ENCODE data around the gene UPB1. TPM values are rescaled to one million over a fixed set of nuclear protein-coding genes. Genes with fewer than 3 reads are reported as not detected.

The UPB1 gene
- total and polyA plus RNA-seq, 9 of the 15 experiments (the other 6 are each of a cell fraction or from before 2014, with no cell fraction given), result 0.06 to 0.11 TPM; not detected in 7

GRCh38 chr22:24494167-24494527 lies 985 bp upstream of the UPB1 start (continued):
- TF ChIP-seq TFAM (CRISPR knock-in tag; conservative IDR thresholded peaks at IDR 0.05) (no peak), CBFB (CRISPR knock-in tag; IDR thresholded peaks at IDR 0.05) (no peak), POLR3A (IDR thresholded peaks at IDR 0.05; ENCODE audit: borderline replicate concordance, extremely low read depth, insufficient read depth, insufficient read length) (no peak)

- Histone ChIP-seq H3K9me1 (ENCODE audit: control insufficient read depth, insufficient read depth, low read length) (no peaks in the 10 kb centered on the region), H3K27me3 (ENCODE audit: control insufficient read depth in 2 of 2, insufficient read depth in 2 of 2, low read length in 2 of 2) (peaks cover 0 to 41% of the 10 kb centered on the region in 2 experiments; a peak in 3 of 5 replicates), H3K79me2 (ENCODE audit: control insufficient read depth, insufficient read depth, low read length) (no peaks in the 10 kb centered on the region), H3K9me3 (replicated peaks; ENCODE audit: control insufficient read depth, insufficient read depth, low read depth, low read length) (no peaks in the 10 kb centered on the region), H4K20me1 (replicated peaks; ENCODE audit: control insufficient read depth, insufficient read depth, low read length) (no peaks in the 10 kb centered on the region), H3K36me3 (ENCODE audit: control insufficient read depth, insufficient read depth, low read length) (no peaks in the 10 kb centered on the region), H3K9ac (ENCODE audit: insufficient read depth in 1 of 2, low read depth in 2 of 2, low read length in 2 of 2) (no peak overlapping the region), H3K27ac (ENCODE audit: extremely low read depth, low read depth, low read length) (no peak overlapping the region), H3K4me3 (no peak overlapping the region), H3K4me2 (ENCODE audit: insufficient read depth, low read length) (no peak overlapping the region), H2AFZ (ENCODE audit: low read depth, low read length) (no peak overlapping the region), H3K4me1 (replicated peaks in 1 of 2; ENCODE audit: control insufficient read depth in 2 of 2, insufficient read depth in 2 of 2, low read length in 2 of 2) (peaks cover 0 to 6% of the 10 kb centered on the region in 2 experiments; a peak in 1 of 5 replicates)
- POLR2A ChIA-PET, result interaction anchor here (0.8 kb wide), 1 partner anchor 1042 kb away, joined by 3 read pairs; no protein-coding TSS in a partner anchor
- no peak for ATAC-seq
- WGBS (ENCODE audit: insufficient coverage, low coverage, missing lambda C conversion rate), result 67% methylated on average over 12 of the region's 17 CpGs
- TF ChIP-seq CCAR2 (IDR thresholded peaks at IDR 0.05; ENCODE audit: low read depth, low read length), result no peak
- TF ChIP-seq FOXP4 (CRISPR knock-in tag; IDR thresholded peaks at IDR 0.05; ENCODE audit: borderline replicate concordance), result no peak
- no peak for TF ChIP-seq SMARCC2 (IDR thresholded peaks at IDR 0.05; ENCODE audit: low read depth)
- TF ChIP-seq HNRNPUL1 (IDR thresholded peaks at IDR 0.05; ENCODE audit: low read length), result no peak
- TF ChIP-seq TAF15 (IDR thresholded peaks at IDR 0.05; ENCODE audit: low read depth, low read length), result no peak
- TF ChIP-seq ERF (CRISPR knock-in tag; IDR thresholded peaks at IDR 0.05), result no peak
- TF ChIP-seq ZNF589 (CRISPR knock-in tag; IDR thresholded peaks at IDR 0.05; ENCODE audit: low read depth), result no peak
- no peak for TF ChIP-seq TCF7 (IDR thresholded peaks at IDR 0.05; ENCODE audit: borderline replicate concordance)
- no peak for TF ChIP-seq ZNF830 (CRISPR knock-in tag; IDR thresholded peaks at IDR 0.05)
- TF ChIP-seq PBX2 (CRISPR knock-in tag; IDR thresholded peaks at IDR 0.05; ENCODE audit: low read depth), result no peak
- no peak for TF ChIP-seq PBX2 (tag; conservative IDR thresholded peaks at IDR 0.05; ENCODE audit: low read depth)
- no peak for TF ChIP-seq CAMTA2 (CRISPR knock-in tag; conservative IDR thresholded peaks at IDR 0.05)
- no peak for TF ChIP-seq HSF4 (CRISPR knock-in tag; IDR thresholded peaks at IDR 0.05; ENCODE audit: borderline replicate concordance)
- TF ChIP-seq PURB (CRISPR knock-in tag; IDR thresholded peaks at IDR 0.05; ENCODE audit: low read depth), result no peak
- in situ Hi-C loops (cut with MboI) (no loop called here), intact Hi-C loops (cut with micrococcal nuclease) (no loop called here)
- no peak for DNase-seq (ENCODE audit: extremely low read depth in 1 of 4, low spot score in 3 of 4)
- no TSS peak for BruUV-seq (replicated peaks)
- CTCF ChIA-PET (ENCODE audit: low intra/inter-chr PET ratio), result no interaction called here
- no peak for FAIRE-seq
Observed at GRCh38 chr22:24495365-24495675, 188 bp downstream of the UPB1 start.

Measured in K562 (cell line).